SW 1271 (cell line): ENCODE results near the gene USB1.

Experiments
- DNase-seq, 2 experiments: peaks; one replicate each; lab custom pipeline; 2025; lab: John Stamatoyannopoulos, UW

The USB1 gene

DNA sequence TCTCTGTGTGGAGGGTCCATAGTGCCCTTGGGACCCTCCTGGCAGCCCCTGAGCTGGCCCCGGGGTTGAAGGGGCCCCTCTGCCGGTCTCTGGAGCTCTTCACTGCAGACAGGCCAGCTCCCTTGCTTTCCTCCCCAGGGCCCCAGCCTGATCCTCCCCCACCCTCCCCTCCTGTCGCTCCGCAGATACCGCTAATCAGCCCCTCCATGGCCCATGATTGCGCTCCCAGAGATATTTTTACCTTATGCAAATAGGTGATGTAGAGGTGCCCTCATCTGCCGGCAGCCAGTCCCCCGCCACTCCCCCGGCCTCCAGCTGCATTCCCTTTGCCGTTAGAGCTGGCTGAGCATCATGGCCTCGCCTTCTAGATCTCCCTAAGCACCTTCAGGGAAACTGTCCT is 33.6 kb downstream of the USB1 start:
- no peak for DNase-seq

DNA sequence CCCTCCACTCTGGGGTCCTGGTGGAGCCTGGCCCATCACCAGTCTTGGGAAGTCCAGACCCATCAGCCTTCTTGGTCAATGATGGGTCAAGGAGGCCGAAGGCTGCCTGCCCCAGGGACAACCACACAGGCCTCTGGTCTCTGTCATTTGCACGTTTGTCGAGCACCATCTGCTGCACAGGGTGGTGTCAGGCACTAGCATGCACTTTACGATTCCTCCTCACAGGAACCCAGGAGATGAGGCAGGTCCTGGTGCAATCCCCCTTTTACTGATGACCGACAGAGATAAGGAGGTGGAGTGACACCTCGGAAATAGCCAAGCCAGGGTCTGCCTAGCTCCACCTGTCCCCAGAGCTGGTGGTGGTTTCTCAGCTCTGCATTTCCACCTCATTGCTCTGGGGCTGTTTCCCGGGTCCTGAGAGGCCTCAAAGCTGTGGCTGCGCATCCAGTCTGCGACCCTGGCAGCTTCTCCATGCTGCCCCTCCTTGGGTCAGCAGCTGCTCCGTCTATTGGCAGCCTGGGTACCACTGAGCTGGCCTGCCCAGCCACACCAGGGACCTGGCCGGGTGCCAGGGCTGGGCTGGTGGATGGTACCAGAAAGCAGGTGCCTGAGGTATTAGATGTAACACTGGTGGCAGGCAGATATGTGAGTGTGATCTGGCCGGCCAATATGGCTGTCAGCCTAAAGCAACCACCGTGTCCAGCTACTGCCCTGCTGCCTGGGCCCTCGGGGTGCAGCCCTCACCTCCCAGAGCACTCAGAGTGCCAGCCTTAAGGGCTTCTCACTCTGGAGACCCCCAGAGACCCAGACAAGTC is 34.4 kb downstream of the USB1 start:
- DNase-seq, result no peak

DNA sequence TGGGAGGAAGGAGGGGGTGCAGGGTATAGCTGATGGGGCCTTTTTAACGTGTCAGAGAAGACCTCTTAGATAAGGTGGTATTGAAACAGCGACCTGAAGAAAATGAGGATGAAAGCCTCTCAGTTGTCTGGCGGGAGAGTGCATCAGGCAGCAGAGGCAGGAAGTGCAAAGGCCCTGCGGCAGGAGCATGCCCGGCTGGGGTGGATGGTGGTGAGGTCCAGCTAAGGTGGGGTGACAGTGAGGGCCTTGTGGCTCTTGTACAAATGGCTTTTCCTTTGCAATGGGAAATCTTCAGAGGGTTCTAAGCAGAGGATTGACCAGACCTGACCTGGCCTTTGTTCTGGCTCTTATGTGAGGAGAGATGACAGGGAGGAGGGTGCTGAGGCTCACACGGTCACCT is 35.7 kb downstream of the USB1 start:
- DNase-seq, result no peak

DNA sequence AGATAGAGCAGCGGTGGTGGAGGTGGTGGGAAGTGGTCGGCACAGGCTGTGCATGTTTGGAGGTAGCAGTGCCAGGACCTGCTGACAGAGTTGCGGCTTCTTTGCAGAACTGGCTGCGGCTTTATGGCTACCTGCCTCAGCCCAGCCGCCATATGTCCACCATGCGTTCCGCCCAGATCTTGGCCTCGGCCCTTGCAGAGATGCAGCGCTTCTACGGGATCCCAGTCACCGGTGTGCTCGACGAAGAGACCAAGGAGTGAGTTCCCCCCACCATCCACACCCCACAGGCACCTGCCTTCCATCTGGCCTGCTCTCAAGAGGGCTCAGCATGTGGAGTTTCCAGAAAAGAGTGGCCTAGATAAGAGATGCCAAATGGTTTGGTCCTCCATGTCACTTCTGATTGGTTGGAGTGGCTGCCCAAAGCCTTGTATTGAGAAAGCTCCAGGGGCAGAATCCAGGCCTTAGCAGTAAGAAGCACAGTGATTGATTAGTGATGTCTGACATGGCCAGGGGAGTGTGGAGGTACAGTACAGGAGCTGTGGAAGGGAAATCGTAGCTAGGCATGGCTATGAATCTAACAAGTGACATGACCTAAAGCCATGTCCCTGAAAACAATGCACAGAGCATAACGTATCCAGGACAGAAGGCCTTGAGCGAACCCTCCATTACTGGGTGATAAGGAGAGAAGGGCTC is 36.3 kb downstream of the USB1 start:
- DNase-seq, result no peak

DNA sequence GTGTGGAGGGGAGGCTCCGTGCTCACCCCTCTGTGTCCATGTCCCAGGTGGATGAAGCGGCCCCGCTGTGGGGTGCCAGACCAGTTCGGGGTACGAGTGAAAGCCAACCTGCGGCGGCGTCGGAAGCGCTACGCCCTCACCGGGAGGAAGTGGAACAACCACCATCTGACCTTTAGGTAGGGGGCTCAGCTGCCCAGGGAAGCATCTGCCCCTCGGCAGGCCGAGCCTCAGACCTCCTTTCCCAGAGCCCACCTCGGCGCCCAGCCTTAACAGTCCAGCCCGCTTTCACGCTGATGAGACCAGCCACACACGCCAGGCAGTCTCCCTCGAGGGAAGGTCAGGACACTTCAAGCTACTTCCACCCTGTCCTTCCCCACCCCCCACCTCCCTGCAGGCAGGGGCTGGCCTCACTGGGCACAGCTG is 37.0 kb downstream of the USB1 start:
- DNase-seq, result no peak

DNA sequence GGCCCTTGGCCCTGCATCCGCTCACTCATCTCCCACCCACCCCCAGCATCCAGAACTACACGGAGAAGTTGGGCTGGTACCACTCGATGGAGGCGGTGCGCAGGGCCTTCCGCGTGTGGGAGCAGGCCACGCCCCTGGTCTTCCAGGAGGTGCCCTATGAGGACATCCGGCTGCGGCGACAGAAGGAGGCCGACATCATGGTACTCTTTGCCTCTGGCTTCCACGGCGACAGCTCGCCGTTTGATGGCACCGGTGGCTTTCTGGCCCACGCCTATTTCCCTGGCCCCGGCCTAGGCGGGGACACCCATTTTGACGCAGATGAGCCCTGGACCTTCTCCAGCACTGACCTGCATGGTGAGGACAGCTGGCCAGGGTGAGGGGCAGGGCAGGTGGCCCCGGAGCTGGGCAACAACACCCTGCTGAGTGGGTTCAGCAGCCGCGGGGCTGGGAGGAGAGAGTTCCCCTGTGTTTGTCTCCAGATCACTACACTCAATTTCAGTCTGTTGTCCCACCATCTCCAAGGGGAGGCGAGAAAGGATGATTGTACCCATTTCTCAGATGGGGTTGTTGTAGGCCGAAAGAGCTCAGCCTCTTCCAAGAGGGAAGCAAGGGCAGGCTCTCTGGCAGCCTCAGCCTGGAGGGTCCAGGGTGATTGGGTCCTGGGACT is 38.8 kb downstream of the USB1 start:
- no peak for DNase-seq

DNA sequence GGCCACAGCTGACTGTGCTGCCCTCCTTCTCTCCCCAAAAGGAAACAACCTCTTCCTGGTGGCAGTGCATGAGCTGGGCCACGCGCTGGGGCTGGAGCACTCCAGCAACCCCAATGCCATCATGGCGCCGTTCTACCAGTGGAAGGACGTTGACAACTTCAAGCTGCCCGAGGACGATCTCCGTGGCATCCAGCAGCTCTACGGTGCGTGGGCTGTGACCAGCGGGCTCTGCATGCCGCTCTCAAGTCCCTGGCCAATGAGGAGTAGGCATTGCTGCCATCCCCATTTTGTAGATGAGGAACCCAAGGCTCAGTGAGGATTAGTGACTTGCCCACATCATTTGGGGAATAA is 39.3 kb downstream of the USB1 start:
- no peak for DNase-seq

DNA sequence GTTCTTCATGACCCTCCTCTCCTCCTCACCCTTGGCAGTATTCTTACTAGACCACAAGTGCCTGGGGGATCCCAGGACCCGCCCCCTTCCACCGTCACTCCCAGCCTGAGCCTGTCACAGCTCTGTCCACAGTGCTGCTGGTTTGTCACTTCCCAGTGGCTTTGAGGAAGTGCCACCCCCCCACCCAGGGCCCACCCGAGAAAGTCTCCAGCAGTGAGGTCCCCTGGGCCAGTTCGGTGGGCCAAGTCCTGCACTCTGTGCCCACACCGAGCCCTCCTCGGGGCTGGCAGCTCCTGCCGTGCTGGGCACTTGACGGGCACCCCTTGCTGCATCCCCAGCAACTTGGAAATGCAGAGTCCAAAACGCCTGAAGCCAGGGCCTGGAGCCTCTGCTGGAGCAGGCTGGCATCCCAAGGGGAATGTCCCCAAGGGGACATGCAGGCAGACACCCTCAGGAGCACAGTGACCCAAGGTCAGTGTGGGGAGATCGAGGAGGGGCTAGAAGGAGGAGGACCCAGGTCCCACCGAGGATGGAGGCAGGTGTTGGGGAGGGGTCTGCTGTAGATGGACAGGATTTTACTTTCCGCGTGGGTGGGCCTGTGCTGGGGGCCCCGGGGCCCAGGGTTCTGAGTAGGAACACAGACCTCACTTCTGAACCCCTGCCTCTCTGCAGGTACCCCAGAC is 39.9 kb downstream of the USB1 start:
- no peak for DNase-seq

DNA sequence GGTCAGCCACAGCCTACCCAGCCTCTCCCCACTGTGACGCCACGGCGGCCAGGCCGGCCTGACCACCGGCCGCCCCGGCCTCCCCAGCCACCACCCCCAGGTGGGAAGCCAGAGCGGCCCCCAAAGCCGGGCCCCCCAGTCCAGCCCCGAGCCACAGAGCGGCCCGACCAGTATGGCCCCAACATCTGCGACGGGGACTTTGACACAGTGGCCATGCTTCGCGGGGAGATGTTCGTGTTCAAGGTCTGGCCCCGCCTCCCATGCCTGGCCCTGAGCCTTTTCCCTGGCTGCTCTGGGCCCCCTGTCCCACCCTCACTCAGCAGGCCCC is 40.4 kb downstream of the USB1 start:
- DNase-seq, result no peak

DNA sequence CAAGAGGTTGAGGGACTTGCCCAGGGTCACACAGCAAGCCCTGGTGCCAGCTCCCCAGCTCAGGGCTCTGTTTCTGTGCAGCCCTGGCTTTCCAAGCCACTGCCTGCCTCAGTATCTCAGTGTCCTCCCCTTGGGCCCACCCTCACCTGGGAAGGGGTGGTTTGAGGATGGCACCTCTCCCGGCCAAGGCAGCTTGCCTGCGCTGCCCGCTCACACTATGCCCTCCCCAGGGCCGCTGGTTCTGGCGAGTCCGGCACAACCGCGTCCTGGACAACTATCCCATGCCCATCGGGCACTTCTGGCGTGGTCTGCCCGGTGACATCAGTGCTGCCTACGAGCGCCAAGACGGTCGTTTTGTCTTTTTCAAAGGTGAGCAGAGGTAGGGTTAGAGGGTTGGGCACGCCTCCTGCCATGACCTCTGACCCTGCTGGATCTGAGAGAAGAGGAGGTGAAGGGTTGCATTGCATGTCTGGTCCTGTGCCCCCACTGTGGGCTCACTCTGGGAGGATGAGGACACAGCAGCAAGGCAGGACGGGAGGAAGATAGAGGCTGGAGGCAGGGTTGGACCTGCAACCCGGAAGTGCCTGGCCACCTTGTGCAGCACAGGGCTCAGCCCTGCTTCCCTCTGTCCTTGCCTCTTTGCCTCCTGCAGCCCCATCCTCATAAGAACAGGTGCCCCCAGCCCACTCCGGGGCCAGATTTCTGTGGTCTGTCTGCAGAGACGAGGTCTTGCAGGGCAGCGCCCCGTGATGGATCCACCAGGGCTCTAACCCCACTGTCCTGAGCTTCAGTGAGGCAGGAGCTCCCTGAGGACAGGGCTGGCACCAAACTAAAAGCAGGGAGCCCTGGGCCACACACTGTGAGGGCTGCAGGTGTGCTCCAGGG is 41.0 kb downstream of the USB1 start:
- DNase-seq, result no peak

DNA sequence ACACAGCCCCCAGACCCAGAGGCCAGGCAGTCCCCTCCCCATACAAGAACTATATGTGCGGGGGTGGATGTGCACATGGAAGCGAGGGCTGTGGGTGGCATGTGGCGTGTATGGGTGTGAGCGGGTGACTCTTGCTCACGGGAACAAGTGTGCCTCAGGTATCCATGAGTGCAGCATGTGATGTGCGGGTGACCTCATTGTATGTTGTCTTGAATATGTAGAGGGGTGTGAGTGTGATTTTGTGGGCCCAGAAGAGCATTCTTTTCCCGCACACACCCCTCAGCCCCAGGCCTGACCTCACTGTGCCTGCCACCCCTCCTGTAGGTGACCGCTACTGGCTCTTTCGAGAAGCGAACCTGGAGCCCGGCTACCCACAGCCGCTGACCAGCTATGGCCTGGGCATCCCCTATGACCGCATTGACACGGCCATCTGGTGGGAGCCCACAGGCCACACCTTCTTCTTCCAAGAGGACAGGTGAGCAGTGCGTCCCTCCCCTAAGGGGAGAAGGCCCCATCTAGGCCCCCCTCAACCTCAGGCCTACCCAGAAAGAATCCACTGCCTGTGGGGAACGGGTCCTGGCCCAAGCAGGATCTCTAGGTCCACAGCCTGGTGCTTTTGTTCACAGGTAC is 41.8 kb downstream of the USB1 start:
- no peak for DNase-seq

DNA sequence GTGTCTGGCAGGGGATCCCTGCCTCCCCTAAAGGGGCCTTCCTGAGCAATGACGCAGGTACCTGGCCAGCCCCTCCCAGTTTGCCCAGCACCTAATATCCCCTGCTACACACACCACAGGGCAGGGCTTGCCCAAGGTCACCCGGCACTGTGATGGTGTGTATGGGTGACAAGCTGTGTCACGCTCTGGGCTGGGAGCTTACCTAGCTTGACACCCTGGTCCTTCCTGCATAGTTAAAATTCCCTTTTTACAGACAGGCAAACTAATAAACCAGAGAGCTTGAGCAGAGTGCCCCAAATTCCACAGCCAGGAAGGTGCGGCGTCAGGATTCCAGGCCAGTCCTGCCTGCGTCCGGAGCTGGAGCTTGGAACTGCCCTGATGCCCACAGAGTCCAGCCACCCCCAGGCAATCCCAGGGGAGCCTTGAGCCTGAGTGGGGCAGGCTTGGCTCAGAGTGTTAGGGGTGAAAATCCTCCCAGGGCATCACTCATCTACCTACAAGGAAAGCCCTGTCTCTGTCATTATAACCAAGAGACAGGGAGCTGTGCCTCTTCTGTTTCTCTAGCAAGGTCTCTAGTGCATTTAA is 42.5 kb downstream of the USB1 start:
- DNase-seq, result no peak

DNA sequence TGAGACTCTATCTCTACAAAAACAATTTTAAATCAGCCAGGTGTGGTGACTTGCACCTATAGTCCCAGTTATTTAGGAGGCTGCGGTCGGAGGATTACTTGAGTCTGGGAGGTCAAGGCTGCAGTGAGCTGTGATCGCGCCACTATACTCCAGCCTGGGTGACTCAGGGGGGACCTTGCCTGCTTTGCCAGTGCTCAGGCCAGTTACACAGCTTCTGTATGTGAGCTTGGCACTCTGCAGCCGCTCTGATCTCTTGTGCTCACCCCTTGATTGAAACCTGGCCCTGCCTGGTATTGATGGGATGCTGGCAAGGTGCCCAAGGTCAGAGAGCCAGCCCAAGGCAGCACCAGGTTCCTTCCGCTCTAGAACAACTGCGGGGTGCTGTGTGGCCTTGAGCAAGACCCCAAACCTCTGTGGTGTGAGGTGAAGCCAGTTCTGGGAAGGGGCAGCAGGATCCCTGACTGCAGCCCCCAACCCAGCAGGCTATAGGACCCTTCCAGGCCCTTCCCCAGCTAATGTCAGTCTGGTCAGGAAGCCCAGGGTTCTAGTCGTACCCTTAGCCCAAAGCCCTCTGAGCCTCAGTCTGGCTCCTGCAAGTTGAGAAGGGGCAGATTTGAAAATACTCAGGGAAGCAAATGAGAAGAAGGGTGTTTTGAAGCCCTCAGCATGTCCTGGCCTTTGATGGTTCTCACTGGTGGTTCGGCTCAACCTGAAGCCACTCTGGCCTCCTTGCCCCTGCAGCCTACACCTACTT is 43.2 kb downstream of the USB1 start:
- no peak for DNase-seq

DNA sequence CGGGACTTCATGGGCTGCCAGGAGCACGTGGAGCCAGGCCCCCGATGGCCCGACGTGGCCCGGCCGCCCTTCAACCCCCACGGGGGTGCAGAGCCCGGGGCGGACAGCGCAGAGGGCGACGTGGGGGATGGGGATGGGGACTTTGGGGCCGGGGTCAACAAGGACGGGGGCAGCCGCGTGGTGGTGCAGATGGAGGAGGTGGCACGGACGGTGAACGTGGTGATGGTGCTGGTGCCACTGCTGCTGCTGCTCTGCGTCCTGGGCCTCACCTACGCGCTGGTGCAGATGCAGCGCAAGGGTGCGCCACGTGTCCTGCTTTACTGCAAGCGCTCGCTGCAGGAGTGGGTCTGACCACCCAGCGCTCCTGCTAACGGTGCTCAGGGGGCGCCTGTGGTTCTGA is 43.9 kb downstream of the USB1 start:
- DNase-seq, result no peak

DNA sequence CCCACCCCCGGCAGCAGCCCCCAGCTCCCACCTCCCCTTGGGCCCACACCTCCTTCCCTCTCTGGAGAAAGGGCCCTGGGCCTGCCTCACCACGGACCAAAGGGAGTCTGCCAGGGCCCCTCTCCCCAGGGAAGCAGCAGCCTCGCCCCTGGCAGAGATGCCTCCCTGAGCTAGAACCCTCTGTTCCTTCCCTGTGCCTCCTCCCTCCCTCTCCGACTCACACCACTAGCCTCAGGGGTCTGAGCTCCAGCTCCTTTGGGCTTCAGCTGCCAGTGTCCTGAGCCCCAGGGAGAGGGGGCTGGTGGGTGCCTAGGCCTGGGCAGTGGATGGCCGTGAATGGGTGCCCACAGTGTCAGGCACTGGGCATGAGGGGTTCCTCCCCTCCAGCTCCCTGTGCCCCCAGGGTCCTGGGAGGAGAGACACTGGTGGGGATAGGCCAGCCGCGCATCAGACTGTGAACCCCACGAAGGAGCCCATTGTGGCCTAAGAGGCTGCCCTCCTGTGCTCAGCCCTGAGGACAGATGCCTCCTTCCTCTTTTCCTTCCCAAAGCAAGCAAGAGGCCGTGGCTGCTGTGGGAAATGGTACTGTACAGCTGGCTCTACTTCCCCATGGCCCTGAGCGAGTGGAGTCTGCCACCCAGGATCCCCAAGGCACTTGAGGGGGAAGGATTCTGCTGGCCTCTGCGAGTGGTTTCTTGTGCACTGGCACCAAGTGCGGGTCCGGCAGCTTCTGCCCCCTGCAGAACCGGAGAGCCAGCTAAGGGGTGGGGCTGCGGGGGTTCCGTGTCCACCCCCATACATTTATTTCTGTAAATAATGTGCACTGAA is 45.1 kb downstream of the USB1 start:
- no peak for DNase-seq

DNA sequence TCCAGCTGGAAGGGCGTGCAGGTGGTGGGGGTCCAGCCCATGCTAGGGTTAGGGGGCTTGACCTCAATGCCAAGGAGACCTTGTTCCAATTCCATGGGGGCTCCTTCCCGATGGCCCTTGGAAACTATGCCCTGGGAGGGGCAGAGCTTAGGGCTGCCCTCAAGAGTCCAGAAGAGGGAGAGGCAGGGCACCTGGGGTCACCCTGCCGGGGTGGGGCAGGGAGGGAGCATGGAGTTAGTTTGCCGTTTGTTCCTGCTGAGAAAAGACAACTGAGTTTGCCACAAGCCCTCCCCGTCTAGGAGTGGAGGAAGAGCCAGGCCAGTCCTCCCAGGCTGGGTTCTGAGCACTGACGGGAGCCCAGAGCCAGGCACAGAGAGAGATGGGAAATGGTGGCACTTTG is 45.7 kb downstream of the USB1 start:
- DNase-seq, result no peak

DNA sequence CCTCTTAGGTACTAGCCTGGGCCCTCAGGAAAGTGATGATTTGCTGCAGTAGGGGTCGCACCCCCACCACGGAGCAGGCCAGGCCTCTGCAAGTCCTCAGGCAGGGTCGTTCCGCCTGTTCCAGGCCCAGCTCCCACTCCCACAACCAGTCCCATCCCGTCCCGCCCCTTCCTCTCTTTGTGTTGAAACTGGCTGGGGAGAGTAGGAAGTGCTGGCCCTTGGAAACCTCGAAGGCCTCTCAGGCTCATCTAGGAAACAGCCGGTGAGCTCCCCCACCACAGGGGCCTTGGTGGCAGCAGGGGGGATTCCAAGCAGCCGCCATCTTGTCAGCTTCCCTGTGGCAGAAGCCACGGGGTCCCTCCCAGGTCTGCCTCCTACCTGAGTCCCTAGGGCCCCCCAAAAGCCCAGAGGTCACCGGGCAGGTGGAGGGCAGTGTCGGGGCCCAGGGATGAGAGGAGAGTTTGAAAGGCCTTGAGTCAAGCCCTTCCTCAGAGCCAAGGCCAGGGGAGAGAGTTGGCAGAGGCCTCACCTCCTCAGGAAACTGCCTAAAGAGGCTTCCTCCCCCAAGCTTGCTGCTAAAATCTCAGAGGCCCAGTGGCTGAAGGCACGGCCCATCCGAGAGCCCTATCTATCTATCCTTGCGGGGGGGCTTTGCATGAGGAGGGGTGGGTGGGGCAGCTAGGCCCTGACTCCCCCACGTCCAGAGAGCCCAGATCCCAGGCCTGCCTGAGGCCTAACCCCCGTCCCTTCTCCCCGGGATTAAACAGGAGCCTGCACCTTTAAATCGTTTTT is 46.5 kb downstream of the USB1 start:
- no peak for DNase-seq

DNA sequence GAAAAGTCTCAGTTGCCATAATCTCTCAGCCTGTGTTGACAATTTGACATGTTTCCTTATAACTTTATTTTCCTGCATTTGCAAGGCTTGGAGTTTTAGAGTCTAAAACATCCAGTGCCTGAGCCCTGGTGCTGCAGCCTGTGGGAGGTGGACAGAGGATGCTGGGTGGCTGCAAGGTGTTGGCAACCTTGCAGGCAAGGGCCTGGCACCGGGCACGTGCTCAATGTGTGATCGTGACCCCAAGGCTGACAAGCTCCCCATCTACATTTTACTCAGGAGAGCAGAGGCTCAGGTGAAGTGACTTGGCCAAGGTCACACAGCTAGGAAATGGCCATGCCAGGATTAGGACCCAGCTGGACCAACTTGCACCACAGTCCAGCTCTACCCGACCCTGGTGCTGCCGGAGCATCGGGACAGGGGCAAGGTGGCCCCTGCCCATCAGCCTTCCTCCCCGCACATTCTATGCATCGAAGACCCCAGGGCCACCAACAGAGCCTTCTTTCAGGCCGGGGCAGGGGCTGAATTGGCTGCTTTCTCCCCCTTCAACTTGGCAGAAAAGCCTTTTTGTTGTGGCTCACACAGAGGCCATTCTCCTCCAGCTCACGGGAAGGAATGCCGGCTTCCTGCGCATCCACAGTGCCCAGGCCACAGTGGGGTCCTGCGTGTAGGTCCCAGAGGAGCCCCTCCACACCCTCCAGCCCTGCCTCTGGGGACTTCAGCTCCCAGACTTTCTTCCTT is 47.5 kb downstream of the USB1 start:
- no peak for DNase-seq
